Cardiac muscle cell (in vitro differentiated cells and primary cell): Measurements from ENCODE around the gene FBXW4. TPM values are rescaled to one million over a fixed set of nuclear protein-coding genes. Genes with fewer than 3 reads are reported as not detected.

ENCODE experiments used
- DNase-seq, 2 donors: peaks; one replicate each; pipeline versions ENCODE4 v3.0.0 to v3.0.0-alpha.2; 2010 to 2017; ENCODE audit warnings: low read depth in 1 of 2, low spot score in 1 of 2
- H3K27ac ChIP-seq: fragments of 200-600 bp; sonication (generic); 2 replicates; pipeline ENCODE4 v1.5.1; 2016
- H3K27me3 ChIP-seq: fragments of 200-600 bp; sonication (generic); 2 replicates; pipeline ENCODE4 v1.6.0; 2016; ENCODE audit warnings: control low read depth
- H3K36me3 ChIP-seq: fragments of 200-600 bp; sonication (generic); 2 replicates; pipeline ENCODE4 v1.5.1; 2016; ENCODE audit warnings: control low read depth
- H3K4me1 ChIP-seq: fragments of 200-600 bp; sonication (generic); 2 replicates; pipeline ENCODE4 v1.8.1; 2017; ENCODE audit warnings: low read depth, mild to moderate bottlenecking, mixed run types
- H3K4me3 ChIP-seq: fragments of 200-600 bp; sonication (generic); 2 replicates; pipeline ENCODE4 v1.5.1; 2016; ENCODE audit warnings: mild to moderate bottlenecking
- H3K9me3 ChIP-seq: fragments of 200-600 bp; sonication (generic); 2 replicates; pipeline ENCODE4 v1.5.1; 2017; ENCODE audit warnings: low read depth, mild to moderate bottlenecking, control low read depth
- CTCF ChIP-seq: IDR thresholded peaks from 2 replicates; pipeline ENCODE4 v1.5.1; 2012; ENCODE audit warnings: low read depth, mild to moderate bottlenecking, low read length
- polyA plus RNA-seq: library from polyadenylated mRNA; unstranded; fragments of >200 nt; fragmentation: Nextera tagmentation; extraction: Ambion mirVana; gene quantifications from 2 replicates; pipeline ENCODE4 v1.2.1, GENCODE V29; 2016
- total RNA-seq: library from RNA; depleted of rRNA; stranded (reverse); fragments of >200 nt; gene quantifications from 2 replicates; pipeline ENCODE4 v1.2.3, GENCODE V29; 2016

The FBXW4 gene
- total and polyA plus RNA-seq, 2 experiments from 2014 or later, result 19.6 to 72.0 TPM

- H3K36me3 ChIP-seq, result no peaks in the 10 kb centered on the region
- H3K27ac ChIP-seq, result no peak overlapping the region
- no peak overlapping the region for H3K4me3 ChIP-seq
- TF ChIP-seq CTCF, result no peak
- no peaks in the 10 kb centered on the region for H3K4me1 ChIP-seq
- no peaks in the 10 kb centered on the region for H3K9me3 ChIP-seq
- DNase-seq, result no peak
- H3K27me3 ChIP-seq, result no peaks in the 10 kb centered on the region
Observed at GRCh38 chr10:101726115-101726387, 31.1 kb upstream of the FBXW4 start.

- TF ChIP-seq CTCF, result no peak
- Histone ChIP-seq H3K27ac (no peak overlapping the region), H3K9me3 (no peaks in the 10 kb centered on the region), H3K36me3 (no peaks in the 10 kb centered on the region), H3K27me3 (no peaks in the 10 kb centered on the region), H3K4me3 (no peak overlapping the region), H3K4me1 (no peaks in the 10 kb centered on the region)
- DNase-seq, result no peak
Observed at GRCh38 chr10:101725296-101726114, 30.5 kb upstream of the FBXW4 start.

- Histone ChIP-seq H3K27me3 (no peaks in the 10 kb centered on the region), H3K9me3 (no peaks in the 10 kb centered on the region), H3K36me3 (no peaks in the 10 kb centered on the region), H3K27ac (no peak overlapping the region), H3K4me3 (no peak overlapping the region), H3K4me1 (no peaks in the 10 kb centered on the region)
- no peak for TF ChIP-seq CTCF
- no peak for DNase-seq
Observed at GRCh38 chr10:101724446-101724845, 29.5 kb upstream of the FBXW4 start.

- no peak for TF ChIP-seq CTCF
- Histone ChIP-seq H3K27ac (no peak overlapping the region), H3K36me3 (no peaks in the 10 kb centered on the region), H3K4me1 (peaks cover 6% of the 10 kb centered on the region), H3K4me3 (no peak overlapping the region), H3K27me3 (no peaks in the 10 kb centered on the region), H3K9me3 (no peaks in the 10 kb centered on the region)
- no peak for DNase-seq
Observed at GRCh38 chr10:101723176-101723575, 28.2 kb upstream of the FBXW4 start.

GRCh38 chr10:101721806-101722205, 26.8 kb upstream of the FBXW4 start:
- H3K27me3 ChIP-seq, result no peaks in the 10 kb centered on the region
- H3K9me3 ChIP-seq, result no peaks in the 10 kb centered on the region
- no peak for TF ChIP-seq CTCF
- no peak overlapping the region for H3K27ac ChIP-seq
- no peaks in the 10 kb centered on the region for H3K36me3 ChIP-seq
- H3K4me3 ChIP-seq, result no peak overlapping the region
- peaks cover 6% of the 10 kb centered on the region for H3K4me1 ChIP-seq
- no peak for DNase-seq
